H4 (cell line): ENCODE measurements around the gene ZNF335. TPM values are rescaled to one million over a fixed set of nuclear protein-coding genes. Genes with fewer than 3 reads are reported as not detected.
A peak's percentile ranks its signal among the peaks of the same experiment; 100 is the strongest.

ENCODE experiments used
- DNase-seq: peaks from one replicate; pipeline ENCODE4 v3.0.0-alpha.2; 2015; ENCODE audit warnings: low spot score
- total RNA-seq: library from RNA; depleted of rRNA; stranded (reverse); fragments of >200 nt; shearing (Covaris generic); gene quantifications from 2 replicates; pipeline ENCODE4 v1.2.3, GENCODE V29; 2014

ZNF335 gene
- total RNA-seq, 1 experiment from 2014 or later = 7.1 TPM

- DNase-seq = no peak
Measured at GRCh38 chr20:45951925-45952834, 19.8 kb downstream of the ZNF335 start.

DNA sequence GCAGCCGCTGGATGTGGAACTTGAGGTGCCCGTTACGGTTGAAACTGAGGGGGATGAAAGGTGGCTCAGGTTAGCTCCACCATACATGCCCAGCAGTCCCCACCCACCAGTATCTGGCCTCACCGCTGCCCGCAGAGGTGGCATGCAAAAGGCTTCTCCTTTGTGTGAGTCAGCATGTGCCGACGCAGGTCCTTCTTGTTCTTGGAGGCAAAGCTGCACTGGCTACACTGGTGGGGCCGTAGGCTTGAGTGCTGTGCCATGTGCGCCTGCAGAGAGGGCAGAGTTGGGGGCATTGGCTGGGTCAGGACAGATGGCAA lies 21.7 kb downstream of the ZNF335 start:
- DNase-seq = no peak

GRCh38 chr20:45949542-45950329 lies 22.3 kb downstream of the ZNF335 start:
- no peak for DNase-seq

- no peak for DNase-seq
Measured at GRCh38 chr20:45948742-45949541, 23.1 kb downstream of the ZNF335 start.

DNA sequence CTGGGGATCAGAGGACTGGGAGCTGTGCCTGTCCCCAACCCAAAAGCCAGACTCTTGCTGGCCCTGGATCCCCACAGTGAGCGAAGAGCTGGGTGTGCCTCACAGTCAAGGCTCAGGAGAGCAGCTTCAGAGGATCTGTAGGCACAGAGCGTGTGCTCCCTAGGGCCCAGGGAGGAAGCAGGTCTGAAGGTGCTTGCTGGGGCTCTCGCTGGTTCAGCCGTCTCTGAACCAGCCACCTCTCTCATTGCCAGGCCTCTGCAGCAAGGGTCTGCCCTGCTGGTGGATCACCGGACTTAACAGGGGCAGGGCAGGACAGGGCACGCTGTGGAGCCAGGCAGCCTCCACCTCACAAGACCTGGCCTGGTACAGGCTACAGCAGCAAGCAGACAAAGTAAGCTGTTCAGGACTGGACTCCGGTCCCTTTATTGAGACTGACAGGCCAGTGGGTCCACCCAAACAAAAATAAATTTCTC lies 23.7 kb downstream of the ZNF335 start:
- DNase-seq = no peak

- no peak for DNase-seq
Measured at GRCh38 chr20:45947110-45947866, 24.7 kb downstream of the ZNF335 start.

- no peak for DNase-seq
Measured at GRCh38 chr20:45946149-45946970, 25.6 kb downstream of the ZNF335 start.

GRCh38 chr20:45945678-45946148 lies 26.3 kb downstream of the ZNF335 start:
- DNase-seq = no peak

DNA sequence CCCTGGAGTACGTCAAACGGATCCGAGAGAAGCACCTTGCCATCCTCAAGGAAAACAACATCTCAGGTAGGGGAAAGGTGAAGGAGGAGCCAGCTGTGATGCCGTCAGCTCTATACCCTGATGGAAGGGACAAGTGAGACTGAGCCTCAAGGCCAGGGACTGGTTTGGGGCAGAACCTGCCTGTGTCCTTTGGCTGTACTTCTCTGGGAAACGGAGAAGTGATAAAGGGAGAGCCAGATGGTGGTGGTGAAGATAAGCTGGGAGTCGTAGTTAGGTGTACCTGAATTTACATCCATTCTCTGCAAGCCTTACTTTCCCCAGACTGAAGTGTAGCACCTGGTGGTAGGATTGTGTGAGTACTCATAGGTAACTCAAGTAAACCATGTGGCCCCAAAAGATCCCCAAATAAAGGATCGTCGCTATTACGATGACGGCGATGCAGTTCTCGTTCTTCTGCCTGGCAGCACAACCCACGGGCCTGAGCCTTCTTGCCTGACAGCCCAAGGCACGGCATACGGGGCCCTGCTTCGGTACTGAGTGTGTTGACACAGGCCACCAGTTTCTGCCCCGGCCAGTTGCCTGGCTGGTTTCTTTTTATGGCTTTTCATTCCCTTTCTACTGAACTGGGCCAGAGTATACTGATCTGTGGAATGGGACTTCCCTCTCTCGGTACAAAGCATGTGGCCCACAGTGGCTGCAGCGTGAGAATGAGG lies 26.9 kb downstream of the ZNF335 start:
- no peak for DNase-seq

- peak; percentile 43 for DNase-seq
Measured at GRCh38 chr20:45944151-45944964, 27.6 kb downstream of the ZNF335 start.

GRCh38 chr20:45943613-45944012 lies 28.4 kb downstream of the ZNF335 start:
- no peak for DNase-seq

- no peak for DNase-seq
Measured at GRCh38 chr20:45940469-45940868, 31.5 kb downstream of the ZNF335 start.

GRCh38 chr20:45940053-45940452 lies 31.9 kb downstream of the ZNF335 start:
- no peak for DNase-seq

- no peak for DNase-seq
Measured at GRCh38 chr20:45938727-45939438, 33.1 kb downstream of the ZNF335 start.

DNA sequence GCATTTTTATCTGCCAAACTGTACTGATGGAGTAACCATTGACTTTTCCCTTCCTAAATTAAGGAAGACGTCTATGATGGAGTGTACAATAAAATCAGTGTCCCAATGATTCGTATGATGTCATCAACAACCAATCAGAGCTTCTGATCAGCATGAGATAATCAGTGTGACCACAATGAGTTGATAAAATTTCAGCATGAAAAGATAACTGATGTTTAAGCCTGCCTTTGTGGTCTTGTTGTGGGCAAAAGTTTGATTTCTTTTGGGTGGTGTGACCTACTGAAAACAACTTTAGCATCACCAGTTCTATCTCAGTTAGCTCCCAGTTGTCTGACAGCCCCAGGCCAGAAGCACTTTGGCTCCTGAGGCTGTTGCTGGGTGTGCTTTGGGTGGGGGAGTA lies 34.2 kb downstream of the ZNF335 start:
- DNase-seq = no peak

- DNase-seq = no peak
Measured at GRCh38 chr20:45935416-45936046, 36.5 kb downstream of the ZNF335 start.

GRCh38 chr20:45934586-45935415 lies 37.2 kb downstream of the ZNF335 start, which contains the start of gene PCIF1:
Gene PCIF1 (plus strand): TSS chr20:45934683. CDS start chr20:45939000, 4,317 bp downstream.
- peak; percentile 97 for DNase-seq
